Stimulated activated CD8-positive, alpha-beta memory T cell treated with anti-CD3 and anti-CD28 coated beads, Interleukin-4, amount 100 ng/mL, for 48 hours (primary cell): ENCODE data around the gene MRPS7.
"Not testable (repeated sequence)": the region's sequence is repeated elsewhere in the genome, so short reads cannot be mapped to it uniquely, and the experiment has no call there.

Experiments
- DNase-seq: peaks from one replicate; pipeline ENCODE4 v3.0.0-alpha.2; 2020

MRPS7 gene

DNA sequence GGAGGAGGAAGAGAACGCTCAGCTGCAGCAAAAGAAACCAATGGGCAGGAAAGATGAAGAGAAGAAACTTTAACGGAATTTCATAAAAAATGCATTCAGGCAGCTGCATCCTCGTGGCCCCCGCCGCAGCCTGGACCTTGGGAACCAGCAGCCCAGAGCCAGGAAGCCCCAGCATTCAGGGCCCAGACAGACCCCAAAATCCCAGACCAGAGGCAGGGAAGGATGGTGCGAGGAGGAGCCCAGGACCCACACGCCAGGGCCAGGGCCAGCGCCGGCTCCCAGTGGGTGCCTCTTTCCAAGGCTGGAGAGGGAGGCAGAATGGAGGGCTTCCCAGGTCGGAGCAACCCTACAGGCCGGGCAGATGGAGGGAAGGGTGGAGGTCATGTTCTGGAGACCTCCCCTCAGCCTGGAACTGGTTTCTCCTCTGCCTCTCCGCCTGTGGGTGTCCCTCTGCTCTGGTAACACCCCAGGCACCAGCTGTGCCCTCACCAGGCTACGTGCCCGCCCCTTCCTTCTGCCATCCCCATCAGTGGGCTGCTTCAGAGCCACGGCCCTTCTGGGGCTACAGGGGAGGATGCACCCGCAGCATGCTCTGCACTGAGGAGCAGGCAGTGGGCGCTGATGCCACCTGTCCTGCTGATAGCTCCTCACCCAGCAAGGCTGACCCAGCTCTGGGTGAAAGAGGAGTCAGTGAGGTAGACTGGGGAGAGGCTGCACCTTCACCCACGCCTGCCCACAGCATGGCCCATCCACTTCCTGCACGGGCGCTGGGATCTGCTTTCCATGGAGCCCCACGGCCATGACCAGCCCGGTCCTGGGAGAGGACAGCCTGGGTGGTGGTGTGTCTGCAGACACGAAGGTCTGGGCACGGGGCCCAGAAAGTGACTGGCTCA, 10.5 kb downstream of the MRPS7 start:
- no peak for DNase-seq

DNA sequence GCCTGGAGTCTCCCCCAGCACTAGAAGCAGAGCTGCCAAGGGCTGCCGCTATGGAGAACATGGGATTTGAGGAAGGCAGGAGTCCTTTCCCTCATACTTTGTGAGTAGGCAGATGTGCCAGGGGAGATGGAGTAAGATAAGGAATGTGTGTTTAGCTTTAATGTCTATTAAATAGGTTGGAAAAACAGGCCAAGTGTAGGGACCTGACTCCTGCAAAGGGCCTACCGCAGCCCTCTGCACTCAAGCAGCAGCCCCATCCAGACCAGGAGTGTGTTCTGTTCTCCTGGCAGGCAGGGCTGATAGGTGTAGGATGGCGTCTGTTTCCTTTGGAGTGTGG, 11.1 kb downstream of the MRPS7 start:
- DNase-seq, result no peak

DNA sequence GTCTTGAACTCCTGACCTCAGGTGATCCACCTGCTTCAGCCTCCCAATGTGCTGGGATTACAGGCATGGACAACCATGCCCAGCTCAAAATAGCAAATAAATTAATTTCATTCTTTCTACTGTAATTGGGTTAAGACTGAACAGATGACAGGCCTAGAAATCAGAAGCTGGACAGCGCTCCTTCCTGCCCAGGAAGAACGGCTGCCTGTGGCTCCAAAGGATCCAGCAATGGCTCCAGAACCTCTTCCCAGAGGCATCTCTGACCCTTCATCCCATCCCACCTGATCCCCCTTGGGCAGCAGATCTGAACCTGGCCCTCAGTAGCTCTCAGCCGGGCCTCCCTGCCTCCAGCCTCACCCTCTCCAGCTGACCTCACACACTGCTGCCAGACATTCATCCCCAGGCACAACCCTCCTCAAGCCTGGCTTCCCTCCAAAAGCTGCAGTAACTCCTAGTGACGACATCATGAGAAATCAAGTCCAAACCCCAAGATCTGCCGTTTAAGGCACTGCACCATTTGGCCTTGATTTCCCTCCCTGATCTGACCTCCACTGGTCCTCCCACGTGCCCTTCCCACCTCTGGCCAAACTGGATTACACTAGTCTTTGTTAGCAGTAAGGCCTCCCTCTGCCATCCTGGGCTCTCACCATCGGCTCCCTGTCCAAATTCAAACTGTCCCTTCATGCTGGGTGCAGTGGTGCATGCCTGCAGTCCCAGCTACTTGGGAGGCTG, 12.5 kb downstream of the MRPS7 start:
- no peak for DNase-seq

DNA sequence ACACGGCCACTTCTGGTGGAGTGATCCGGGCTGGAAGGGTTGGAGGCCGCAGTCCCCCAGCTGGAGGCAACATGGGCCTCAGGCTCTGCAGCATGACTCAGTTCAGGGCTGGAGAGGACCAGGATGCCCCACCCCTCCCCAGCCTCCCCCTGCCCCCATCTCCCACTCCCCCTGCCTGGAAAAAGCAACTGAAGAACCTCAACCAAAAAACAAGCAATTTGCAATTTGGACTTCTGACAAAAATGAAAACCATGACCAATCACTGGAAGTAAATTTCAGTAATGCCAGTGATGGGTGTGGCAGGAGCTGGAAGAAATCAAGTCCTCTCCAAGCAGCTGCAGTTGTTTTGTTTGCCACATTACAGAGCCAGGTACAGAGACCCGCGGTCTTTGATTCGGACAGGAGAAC, 16.0 kb downstream of the MRPS7 start:
- no peak for DNase-seq

DNA sequence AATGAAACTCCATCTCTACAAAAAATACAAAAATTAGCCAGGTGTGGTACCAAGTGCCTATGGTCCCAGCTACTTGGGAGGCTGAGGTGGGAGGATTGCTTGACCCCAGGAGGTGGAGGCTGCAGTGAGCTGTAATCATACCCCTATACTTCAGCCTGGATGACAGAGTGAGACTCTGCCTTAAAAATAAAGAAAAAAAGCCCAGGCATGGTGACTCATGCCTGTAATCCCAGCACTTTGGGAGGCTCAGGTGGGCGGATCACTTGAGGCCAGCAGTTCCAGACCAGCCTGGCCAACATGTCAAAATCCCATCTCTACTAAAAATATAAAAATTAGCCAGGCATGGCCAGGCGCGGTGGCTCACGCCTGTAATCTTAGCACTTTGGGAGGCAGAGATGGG, 18.5 kb downstream of the MRPS7 start:
- DNase-seq, result not testable (repeated sequence)

DNA sequence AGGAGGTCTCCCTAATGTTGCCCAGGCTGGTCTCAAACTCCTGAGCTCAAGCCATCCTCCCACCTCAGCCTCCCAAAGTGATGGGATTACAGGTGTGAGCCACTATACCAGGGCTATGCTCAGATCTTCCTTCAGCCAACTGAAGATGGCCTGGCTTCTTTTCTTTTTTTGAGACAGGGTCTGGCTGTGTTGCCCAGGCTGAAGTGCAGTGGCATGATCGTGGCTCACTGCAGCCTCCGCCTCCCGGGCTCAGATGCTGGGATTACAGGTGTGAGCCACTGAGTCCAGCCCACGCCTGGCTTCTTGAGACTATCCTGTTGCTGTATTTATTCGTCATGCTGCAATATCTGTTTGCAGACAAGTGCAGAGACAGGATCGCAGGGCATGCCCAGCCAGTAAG, 23.4 kb downstream of the MRPS7 start:
- DNase-seq, result no peak

DNA sequence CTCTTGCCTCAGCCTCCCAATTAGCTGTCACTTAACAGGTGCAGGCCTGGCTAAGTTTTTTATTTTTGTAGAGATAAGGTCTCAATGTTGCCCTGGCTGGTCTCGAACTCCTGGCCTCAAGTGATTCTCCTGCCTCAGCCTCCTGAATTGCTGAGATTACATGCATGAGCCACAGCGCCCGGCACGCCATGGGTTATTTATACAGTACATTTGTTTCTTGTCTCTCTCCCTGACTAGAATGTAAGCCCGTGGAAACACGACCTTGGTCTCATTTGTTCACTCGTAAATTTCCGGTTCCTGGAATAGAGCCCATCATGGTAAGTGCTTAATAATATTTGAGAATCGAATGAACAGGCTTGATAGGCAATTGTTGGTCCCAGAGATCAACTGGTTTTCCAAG, 25.5 kb downstream of the MRPS7 start:
- no peak for DNase-seq

DNA sequence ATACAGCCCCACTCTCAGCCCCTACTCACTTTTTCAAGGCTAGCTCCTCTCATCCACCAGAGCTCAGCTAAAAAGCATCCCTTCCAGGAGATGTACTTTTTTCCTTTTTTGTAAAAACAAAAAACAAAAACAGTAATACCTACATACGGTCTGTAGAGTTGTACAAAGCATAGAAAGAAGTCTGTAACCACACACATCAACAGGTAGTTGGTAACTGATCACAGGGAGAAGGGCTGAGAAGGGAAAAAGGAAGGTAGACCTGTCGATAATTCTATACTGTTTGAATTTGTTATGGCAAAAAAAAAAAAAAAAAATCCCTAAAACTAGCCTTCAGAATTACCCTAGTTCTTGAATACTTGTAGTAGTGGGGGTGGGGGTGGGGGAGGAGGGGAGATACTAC, 26.7 kb downstream of the MRPS7 start:
- no peak for DNase-seq

DNA sequence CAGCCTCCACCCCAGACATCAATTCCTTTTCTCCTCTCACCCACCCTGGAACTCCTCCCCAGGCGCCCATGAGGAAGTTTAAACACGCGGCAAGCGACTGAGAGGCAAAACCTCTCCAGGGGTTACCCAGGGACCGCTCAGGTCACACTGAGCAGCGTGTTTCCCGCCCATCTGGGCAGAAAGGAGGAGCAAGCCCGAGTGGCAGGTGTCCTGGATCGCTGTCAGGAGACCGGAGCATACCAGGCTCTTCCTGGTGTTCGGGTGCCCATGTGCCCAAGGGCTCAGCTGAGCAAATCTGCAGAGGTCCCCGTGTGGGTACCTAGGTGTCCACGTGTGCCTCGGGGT, 27.1 kb downstream of the MRPS7 start:
- peak; percentile 63 for DNase-seq

DNA sequence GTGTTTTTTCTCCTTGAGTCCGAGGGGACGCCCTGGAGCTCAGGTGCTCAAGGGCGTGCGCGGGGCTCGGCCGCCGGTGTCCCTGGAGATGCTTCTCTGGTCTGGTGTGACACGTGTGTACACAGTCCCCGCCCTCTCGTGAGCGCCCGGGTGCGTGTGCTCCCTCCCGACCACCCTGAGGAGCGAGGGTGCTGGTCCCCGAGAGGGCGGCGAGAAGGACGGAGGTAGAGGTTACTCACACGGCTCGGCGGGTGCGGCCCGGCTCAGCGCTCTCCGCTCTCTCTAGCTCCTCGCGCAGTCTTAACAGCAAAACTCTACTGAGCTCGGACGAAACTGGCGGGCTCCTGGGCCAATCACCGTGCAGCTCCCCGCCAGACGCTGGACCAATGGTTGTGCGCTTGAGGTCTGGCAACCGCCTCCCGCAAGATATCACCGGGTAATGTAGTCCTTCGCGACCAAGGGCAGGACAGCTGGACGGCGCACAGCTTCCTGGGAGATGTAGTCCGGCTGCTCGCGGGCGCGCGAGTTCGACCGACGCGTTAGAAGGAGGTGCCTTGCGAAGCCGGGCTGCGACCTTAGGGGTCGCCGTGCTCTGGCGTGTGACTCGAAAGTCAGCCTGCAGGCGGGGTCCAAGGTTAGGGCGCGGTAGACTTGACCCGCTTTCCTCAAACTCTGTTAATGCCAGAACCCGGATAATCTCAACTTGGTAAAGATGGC, 27.6 kb downstream of the MRPS7 start, which contains the start of gene SLC25A19:
TSS of gene SLC25A19 (minus strand) at position 319 of the 717 bp plus-strand sequence. CDS start 2,669 bp downstream, outside the sequence.
- peak; percentile 97 for DNase-seq

DNA sequence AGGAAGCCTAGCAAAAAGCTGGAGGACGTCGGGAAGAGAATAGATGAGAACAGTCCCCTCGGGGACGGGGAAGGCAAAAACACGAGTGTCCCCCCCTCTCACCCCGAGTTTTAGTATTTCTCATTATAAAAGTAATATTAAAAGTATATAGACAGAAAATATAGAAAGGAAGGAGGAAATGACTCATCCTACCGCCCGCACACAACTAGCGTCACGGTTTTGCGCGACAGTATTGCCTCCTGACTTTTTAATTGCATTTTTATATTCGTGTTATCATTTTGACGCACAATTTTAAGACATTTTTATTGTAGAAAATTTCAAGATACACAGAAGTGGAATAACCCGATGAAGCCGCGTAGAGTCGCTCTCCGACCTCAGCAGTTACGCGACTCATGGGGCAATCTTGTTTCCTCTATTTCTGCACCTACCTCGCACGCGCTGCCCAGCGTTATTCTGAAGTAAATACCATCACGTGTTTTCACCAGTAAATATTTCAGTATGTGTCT, 28.2 kb downstream of the MRPS7 start:
- peak; percentile 78 for DNase-seq

DNA sequence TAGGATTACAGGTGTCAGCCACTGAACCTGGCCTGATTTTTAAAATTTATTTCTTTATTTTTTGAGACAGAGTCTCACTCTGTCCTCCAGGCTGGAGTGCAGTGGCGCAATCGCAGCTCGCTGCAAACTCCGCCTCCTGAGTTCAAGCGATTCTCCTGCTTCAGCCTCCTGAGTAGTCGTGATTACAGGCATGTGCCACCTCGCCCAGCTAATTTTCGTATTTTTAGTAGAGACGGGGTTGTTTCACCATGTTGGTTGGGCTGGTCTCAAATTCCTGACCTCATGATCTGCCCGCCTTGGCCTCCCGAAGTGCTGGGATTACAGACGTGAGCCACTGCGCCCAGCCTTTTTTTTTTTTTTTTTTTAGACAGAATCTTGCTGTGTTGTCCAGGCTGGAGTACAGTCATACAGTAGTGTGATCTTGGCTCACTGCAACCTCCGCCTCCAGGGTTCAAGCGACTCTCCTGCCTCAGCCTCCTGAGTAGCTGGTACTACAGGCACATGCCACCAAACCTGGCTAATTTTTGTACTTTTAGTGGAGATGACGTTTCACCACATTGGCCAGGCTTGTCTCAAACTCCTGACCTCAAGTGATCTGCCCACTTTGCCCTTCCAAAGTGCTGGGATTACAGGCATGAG, 31.2 kb downstream of the MRPS7 start:
- not testable (repeated sequence) for DNase-seq

DNA sequence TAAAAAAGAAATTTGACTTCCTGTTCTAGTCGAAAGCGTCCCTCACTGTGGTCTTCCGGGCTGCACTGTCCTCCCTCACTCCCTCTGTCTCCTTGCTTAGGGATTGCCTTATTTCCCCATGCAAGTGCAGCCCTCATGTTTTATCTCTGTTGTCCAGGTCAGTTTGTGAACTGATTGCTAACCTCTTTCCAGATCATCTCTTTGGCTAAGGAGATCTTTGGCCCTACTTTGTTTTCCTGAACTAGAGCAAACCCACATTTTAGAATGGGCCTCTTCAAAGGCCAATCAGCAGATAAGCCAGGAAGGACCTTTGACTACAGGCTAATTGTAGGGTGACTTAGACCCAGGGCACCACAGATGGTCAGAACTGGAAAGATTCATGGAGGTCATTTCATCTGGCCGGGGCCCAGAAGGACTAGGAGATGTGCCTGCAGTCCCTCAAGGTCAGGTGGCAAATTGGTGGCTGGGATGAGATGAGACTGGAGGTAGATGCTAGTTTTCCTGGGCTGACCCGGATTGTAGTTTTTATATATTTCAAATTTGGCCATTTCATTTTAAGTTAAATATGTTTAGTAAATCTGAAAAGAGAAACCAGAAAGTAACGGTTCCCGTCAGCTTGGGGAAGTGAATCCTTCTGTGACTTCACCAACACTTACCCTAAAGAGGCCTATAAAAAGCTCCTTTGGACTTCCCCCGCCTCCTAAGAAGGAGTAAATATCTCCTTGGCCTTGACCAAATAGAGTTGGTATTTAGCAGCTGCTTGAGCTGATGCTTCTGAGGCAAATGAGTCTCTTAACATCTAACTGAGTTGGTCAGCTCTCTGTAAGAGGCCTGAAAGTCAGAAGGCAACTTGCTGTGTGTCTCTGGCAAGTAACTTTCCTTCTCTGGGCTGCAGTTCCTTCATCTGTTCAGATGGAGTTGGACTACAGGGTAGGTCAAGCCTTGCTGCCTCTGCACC, 33.8 kb downstream of the MRPS7 start:
- DNase-seq, result peak; percentile 42

DNA sequence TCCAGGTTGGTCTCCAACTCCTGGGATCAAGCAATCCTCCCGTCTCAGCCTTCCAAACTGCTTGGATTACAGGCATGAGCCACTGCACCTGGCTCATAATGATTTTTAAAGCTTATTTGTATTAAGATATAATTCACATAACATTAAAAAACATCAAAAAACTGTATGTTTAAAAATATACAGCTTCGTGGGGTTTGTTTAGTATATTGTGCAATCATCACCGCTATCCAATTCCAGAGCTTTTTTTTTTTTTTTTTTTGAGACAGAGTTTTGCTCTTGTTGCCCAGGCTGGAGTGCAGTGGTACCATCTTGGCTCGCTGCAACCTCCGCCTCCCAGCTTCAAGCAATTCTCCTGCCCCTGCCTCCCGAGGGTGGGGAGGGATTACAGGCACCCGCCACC, 38.6 kb downstream of the MRPS7 start:
- no peak for DNase-seq

DNA sequence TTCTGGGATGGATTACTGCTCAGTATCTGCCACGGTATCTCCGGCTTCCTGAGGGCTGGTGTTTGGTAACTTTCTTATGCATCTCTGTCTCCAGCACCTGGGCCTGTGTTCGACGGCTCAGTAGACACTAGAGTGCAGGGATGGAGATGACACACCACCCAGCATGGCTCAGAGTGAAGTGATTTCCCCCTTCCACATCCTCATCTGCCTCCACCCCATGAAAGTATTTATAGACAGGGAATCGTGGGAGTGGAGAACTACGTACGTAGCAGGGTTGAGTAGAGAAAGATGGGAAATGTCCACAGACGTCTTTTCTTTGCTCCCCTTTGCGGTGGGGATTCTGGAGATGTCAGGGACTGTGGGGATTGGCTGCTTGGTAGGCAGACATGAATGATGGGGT, 39.4 kb downstream of the MRPS7 start:
- DNase-seq, result no peak

DNA sequence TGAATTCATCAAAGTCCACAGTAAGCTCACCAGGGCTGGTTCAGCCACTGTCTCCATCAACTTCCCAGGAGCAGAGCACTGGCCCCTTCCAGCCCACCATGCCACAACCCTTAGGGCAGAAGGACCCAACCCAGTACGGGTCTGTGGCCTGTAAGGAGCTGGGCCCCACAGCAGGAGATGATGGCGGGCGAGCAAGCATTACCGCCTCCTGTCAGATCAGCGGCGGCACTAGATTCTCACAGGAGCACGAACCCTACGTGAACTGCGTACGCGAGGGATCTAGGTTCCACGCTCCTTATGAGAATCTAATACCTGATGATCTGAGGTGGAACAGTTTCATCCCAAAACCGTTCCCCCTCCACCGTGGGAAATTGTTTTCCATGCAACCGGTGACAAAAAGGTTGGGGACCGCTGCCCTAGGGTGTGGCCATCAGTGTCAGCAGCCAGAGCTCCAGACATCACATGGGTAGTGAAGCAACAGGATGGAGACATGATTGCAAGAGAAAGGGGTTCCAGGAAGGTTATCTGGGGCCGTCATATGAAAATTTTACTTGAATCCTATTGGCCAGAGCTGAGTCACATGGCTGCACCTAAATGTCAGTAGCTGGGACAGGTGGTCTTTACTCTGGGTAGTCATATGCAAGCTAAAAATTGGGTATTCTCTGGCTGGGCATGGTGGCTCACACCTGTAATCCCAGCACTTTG, 40.0 kb downstream of the MRPS7 start:
- no peak for DNase-seq

DNA sequence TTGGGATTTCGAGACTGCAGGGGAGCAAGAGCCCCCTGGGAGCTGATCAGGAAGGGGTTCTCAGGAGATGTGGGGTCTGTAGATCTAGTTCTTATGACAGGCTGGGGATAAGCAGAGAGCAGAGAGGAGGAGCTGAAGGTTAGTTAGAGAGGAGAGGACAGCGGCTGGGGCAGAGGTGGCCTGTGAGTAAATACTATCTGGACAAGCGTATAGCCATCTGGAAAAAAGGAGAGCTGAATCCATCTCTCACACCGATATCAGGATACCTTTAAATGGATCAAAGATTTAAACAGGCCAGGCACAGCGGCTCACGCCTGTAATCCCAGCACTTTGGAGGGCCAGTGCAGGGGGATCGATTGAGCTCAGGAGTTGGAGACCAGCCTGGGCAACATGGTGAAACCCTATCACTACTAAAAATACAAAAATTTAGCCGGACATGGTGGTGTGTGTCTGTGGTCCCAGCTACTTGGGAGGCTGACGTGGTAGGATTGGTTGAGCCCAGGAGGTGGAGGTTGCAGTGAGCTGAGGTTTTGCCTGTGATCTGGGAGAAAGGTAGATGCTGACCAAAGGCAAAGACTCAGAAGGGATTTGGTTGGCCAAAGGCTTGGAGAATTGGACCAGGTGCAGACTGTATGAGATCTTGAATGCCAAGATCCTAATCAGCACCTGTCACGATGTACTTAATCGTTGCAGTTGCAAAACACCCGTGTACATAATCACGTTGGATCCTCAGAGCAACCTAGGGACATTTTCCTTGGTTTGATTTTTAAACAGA, 46.5 kb downstream of the MRPS7 start:
- DNase-seq, result no peak

DNA sequence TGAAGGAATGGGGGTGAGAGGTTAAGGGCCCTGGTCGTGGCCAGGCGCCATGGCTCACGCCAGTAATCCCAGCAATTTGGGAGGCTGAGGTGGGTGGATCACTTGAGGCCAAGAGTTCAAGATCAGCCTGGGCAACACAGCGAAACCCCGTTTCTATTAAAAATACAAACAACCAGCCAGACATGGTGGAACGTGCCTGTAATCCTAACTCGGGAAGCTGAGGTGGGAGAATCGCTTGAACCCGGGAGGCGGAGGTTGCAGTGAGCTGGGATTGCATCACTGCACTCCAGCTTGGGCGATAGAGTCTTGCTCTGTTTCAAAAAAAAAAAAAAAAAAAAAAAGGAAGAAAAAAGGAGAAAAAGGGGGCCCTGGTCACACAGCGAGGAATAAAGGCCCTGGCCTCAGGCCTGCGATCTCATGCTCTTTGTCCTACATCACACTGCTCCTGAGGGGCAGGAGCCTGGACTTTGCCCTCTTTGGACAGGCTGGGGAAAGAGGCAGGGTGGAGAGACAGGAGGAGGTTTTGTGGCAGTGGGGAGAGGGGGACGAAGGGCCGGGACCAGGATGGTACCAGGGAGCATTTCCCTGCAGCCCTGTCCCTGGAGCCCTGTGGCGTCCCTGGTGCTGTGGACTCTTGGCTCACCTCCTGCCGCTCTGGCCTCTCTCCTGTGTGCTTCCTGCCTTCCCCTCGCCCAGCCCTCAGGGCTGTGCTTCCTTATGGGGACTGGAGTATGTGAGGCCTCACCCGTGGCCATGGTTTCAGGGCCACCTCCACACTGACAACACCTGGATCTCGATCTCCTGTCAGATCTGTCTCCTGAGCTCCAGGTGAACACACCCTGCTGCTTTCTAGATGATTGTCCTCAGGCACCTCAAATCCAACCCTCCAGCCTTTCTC, 47.3 kb downstream of the MRPS7 start:
- no peak for DNase-seq

DNA sequence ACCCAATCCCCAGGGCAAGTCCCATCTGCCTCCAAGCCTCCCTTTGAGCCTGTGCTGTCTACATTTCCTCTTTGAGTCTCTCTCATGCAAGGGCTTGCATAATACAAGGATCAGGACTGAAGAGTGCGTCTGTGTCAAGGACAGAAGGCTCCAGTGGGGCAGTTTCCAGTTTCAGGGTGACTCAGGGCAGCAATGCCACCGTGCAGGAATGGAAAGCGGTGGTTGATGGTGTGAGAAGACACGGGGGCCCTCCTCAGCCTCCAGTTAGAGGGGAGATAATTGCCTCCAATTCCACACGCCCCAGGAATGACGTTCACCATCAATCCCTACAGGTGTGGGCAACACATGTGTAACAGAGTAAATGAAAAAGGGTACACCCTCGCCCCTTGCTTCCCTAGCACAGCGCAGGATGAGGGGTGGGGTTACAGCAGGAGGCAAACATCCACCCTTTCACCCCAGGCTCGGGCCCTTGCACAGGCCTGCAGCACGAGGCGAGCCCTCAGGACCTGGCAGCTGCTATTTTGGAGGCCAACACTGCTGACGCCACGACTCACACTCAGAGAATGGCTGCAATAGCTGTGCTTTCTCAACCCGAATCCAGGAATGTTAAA, 52.4 kb downstream of the MRPS7 start:
- no peak for DNase-seq
